SK-N-MC (cell line): ENCODE results near the gene GALNT8.
"Not testable (repeated sequence)": the region's sequence is repeated elsewhere in the genome, so short reads cannot be mapped to it uniquely, and the experiment has no call there.

Source experiments
- DNase-seq: peaks from one replicate; pipeline ENCODE4 v3.0.0-alpha.2; 2011; ENCODE audit warnings: low read depth, low spot score
- H3K27ac ChIP-seq: fragments of 200-600 bp; sonication (generic); 2 replicates; pipeline ENCODE4 v1.5.1; 2016; ENCODE audit warnings: mixed run types
- H3K36me3 ChIP-seq: fragments of 200-600 bp; sonication (generic); 2 replicates; pipeline ENCODE4 v1.6.1; 2017; ENCODE audit warnings: antibody characterized with exemption, low read length, mixed read lengths; ENCODE audit not compliant: insufficient read depth
- H3K4me3 ChIP-seq: fragments of 200-600 bp; sonication (generic); 2 replicates; pipeline ENCODE4 v1.5.1; 2016
- H3K9ac ChIP-seq: fragments of 200-600 bp; sonication (generic); 2 replicates; pipeline ENCODE4 v1.8.0; 2017; ENCODE audit warnings: mixed run types, mixed read lengths; ENCODE audit not compliant: insufficient read length
- H3K9me3 ChIP-seq: fragments of 200-600 bp; sonication (generic); 2 replicates; pipeline ENCODE4 v1.6.1; 2017; ENCODE audit warnings: low read depth, mild to moderate bottlenecking, antibody characterized with exemption, low read length, moderate library complexity, mixed read lengths
- EZH2 ChIP-seq: fragments of 200-600 bp; sonication (generic); IDR thresholded peaks from one replicate; pipeline ENCODE4 v1.6.1; 2017; ENCODE audit warnings: antibody characterized with exemption
- FOXP2 ChIP-seq: optimal IDR thresholded peaks from 2 replicates; pipeline ENCODE3; 2011; ENCODE audit warnings: mild to moderate bottlenecking, moderate library complexity; ENCODE audit not compliant: insufficient read depth; ENCODE audit errors: extremely low read length, control extremely low read depth
- POLR2AphosphoS5 ChIP-seq: IDR thresholded peaks from 2 replicates; pipeline ENCODE4 v1.6.1; 2012; ENCODE audit warnings: mild to moderate bottlenecking, low read depth, low read length, borderline replicate concordance

The GALNT8 gene

DNA sequence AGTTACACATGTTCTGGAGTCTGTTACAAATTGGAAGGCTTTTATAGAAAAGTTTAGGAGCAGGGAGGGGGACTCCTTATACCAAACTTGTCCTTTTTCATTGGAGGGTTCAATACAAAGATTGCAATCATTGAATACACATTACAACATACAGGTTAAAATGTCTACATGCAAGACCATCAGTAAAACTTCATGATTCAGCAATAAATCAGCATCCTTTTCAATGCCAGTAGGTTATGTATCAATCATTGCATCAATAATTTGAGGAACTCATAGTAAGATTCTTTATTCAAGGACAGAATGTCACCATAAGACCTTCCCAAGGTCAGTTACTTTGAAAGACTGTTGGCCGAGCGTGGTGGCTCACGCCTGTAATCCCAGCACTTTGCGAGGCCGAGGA, 16.5 kb upstream of the GALNT8 start:
- H3K9ac ChIP-seq: no peak overlapping the region
- no peak overlapping the region for H3K27ac ChIP-seq
- no peak for DNase-seq
- no peak overlapping the region for H3K4me3 ChIP-seq
- no peaks in the 10 kb centered on the region for H3K9me3 ChIP-seq
- no peaks in the 10 kb centered on the region for H3K36me3 ChIP-seq
- no peak for TF ChIP-seq POLR2AphosphoS5
- TF ChIP-seq EZH2: no peak
- no peak for TF ChIP-seq FOXP2

GRCh38 chr12:4705824-4706223, 14.4 kb upstream of the GALNT8 start:
- no peak overlapping the region for H3K9ac ChIP-seq
- H3K36me3 ChIP-seq: no peaks in the 10 kb centered on the region
- no peak overlapping the region for H3K27ac ChIP-seq
- H3K4me3 ChIP-seq: no peak overlapping the region
- DNase-seq: no peak
- H3K9me3 ChIP-seq: no peaks in the 10 kb centered on the region
- TF ChIP-seq POLR2AphosphoS5: no peak

DNA sequence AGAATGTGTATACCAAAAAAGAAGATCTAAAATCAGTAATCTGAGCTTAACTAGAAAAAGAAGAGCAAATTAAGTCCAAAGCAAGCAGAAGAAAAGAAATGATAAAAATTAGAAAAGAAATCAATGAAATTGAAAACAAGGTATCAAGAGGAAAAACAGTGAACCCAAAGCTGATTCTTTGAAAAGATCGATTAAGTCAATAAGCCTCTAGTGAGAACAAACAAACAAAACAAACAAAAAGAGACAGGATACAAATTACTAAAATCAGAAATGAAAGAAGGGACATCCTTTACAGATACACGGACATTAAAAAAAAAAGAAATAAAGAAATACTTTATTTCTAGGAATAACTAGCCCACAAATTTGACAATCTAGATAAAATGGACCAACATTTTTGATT, 12.9 kb upstream of the GALNT8 start:
- Histone ChIP-seq H3K9me3 (no peaks in the 10 kb centered on the region), H3K36me3 (no peaks in the 10 kb centered on the region), H3K9ac (no peak overlapping the region), H3K4me3 (no peak overlapping the region), H3K27ac (no peak overlapping the region)
- TF ChIP-seq EZH2 (no peak), POLR2AphosphoS5 (no peak), FOXP2 (no peak)
- DNase-seq: no peak

DNA sequence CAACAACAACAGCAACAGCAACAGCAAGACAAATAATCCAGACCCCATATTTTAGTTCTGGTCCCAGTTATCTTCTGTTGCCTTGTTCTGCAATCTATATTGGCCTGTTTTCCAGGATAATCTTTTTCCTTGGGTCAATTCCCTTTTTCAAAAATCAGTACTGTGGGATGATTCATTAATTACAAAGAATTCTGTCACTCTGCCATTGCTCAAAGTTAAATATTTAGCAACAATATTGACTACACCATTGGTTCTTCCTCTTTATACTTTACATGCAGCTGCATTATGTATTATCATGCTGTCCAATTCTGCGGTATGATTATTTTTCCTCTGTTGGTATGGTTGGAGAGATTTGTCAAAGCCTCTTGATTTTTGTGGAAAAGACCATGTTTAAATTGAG, 10.1 kb upstream of the GALNT8 start:
- no peak overlapping the region for H3K9ac ChIP-seq
- TF ChIP-seq EZH2 (no peak), FOXP2 (no peak), POLR2AphosphoS5 (no peak)
- no peaks in the 10 kb centered on the region for H3K36me3 ChIP-seq
- H3K9me3 ChIP-seq: no peaks in the 10 kb centered on the region
- H3K27ac ChIP-seq: no peak overlapping the region
- no peak for DNase-seq
- no peak overlapping the region for H3K4me3 ChIP-seq

DNA sequence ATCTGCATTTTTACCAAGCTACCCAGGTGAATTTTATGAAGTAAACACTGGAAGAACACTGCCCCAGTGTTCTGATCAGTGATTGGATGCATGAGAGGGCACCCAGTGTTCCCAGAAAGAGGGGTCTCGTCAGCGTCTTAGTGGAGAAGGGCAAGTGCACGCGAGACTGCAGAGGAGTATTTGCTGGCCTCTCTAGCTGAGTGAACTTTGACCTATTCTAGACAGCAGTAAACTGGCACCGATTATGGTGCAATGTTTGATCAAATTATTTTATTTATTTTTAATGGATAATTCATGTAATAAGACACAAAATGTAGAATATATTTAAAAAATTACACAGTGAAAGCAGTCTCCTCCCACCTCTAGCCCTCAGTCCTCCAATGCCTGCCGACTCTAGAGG, 5.3 kb upstream of the GALNT8 start:
- no peaks in the 10 kb centered on the region for H3K9me3 ChIP-seq
- H3K27ac ChIP-seq: no peak overlapping the region
- H3K36me3 ChIP-seq: no peaks in the 10 kb centered on the region
- no peak for DNase-seq
- TF ChIP-seq EZH2 (no peak), FOXP2 (no peak), POLR2AphosphoS5 (no peak)
- H3K4me3 ChIP-seq: no peak overlapping the region
- no peak overlapping the region for H3K9ac ChIP-seq

- no peaks in the 10 kb centered on the region for H3K36me3 ChIP-seq
- no peak for DNase-seq
- no peak overlapping the region for H3K9ac ChIP-seq
- TF ChIP-seq EZH2: no peak
- TF ChIP-seq POLR2AphosphoS5: no peak
- no peak for TF ChIP-seq FOXP2
- no peak overlapping the region for H3K27ac ChIP-seq
- no peaks in the 10 kb centered on the region for H3K9me3 ChIP-seq
- no peak overlapping the region for H3K4me3 ChIP-seq
These were observed 2.4 kb upstream of the GALNT8 start for GRCh38 chr12:4717806-4718205.

- no peak for DNase-seq
- Histone ChIP-seq H3K36me3 (no peaks in the 10 kb centered on the region), H3K9ac (no peak overlapping the region), H3K9me3 (no peaks in the 10 kb centered on the region), H3K27ac (no peak overlapping the region), H3K4me3 (no peak overlapping the region)
- TF ChIP-seq EZH2: no peak
- no peak for TF ChIP-seq POLR2AphosphoS5
- TF ChIP-seq FOXP2: no peak
These were observed 416 bp downstream of the GALNT8 start for GRCh38 chr12:4720637-4720995.

- not testable (repeated sequence) for H3K4me3 ChIP-seq, H3K36me3 ChIP-seq, DNase-seq, H3K27ac ChIP-seq, H3K9ac ChIP-seq, H3K9me3 ChIP-seq
These were observed 1.4 kb downstream of the GALNT8 start for GRCh38 chr12:4721587-4721986.

- DNase-seq: no peak
- Histone ChIP-seq H3K9me3 (no peaks in the 10 kb centered on the region), H3K27ac (no peak overlapping the region), H3K36me3 (no peaks in the 10 kb centered on the region), H3K4me3 (no peak overlapping the region), H3K9ac (no peak overlapping the region)
- no peak for TF ChIP-seq EZH2
- no peak for TF ChIP-seq POLR2AphosphoS5
- no peak for TF ChIP-seq FOXP2
These were observed 3.0 kb downstream of the GALNT8 start for GRCh38 chr12:4723226-4723625.

- no peak for DNase-seq
- Histone ChIP-seq H3K9me3 (no peaks in the 10 kb centered on the region), H3K36me3 (no peaks in the 10 kb centered on the region), H3K4me3 (no peak overlapping the region), H3K9ac (no peak overlapping the region), H3K27ac (no peak overlapping the region)
- no peak for TF ChIP-seq EZH2
- no peak for TF ChIP-seq POLR2AphosphoS5
- no peak for TF ChIP-seq FOXP2
These were observed 4.9 kb downstream of the GALNT8 start for GRCh38 chr12:4725057-4725456.
